SU-DHL-6 (cell line): ENCODE measurements around the gene PPIG.

ENCODE experiments used
- H2AFZ ChIP-seq: fragments of 200-600 bp; sonication (generic); 2 replicates; pipeline ENCODE4 v1.6.1; 2014; ENCODE audit warnings: low read depth, mild to moderate bottlenecking, moderate library complexity, mixed read lengths, antibody characterized with exemption, low read length; ENCODE audit not compliant: severe bottlenecking
- H3F3A ChIP-seq: fragments of 200-600 bp; shearing (Covaris generic); 2 replicates; pipeline ENCODE4 v1.6.0; 2016; ENCODE audit warnings: antibody characterized with exemption, mild to moderate bottlenecking; ENCODE audit not compliant: insufficient read depth
- H3K27ac ChIP-seq: fragments of 200-600 bp; sonication (generic); 2 replicates; pipeline ENCODE4 v1.5.1; 2016; ENCODE audit warnings: low read depth, mild to moderate bottlenecking, low read length, moderate library complexity, mixed read lengths
- H3K27me3 ChIP-seq: fragments of 200-600 bp; sonication (generic), shearing (Covaris generic); 2 replicates; pipeline ENCODE4 v1.6.0; 2014; ENCODE audit warnings: mild to moderate bottlenecking, low read length
- H3K36me3 ChIP-seq: fragments of 200-600 bp; sonication (generic); 2 replicates; pipeline ENCODE4 v1.6.1; 2014; ENCODE audit warnings: mild to moderate bottlenecking, low read length, mixed read lengths
- H3K4me2 ChIP-seq: fragments of 300-600, 200-600 bp; shearing (Covaris generic), sonication (generic); 2 replicates; pipeline ENCODE4 v1.6.0; 2014; ENCODE audit warnings: low read length, low read depth, mild to moderate bottlenecking; ENCODE audit not compliant: poor library complexity, severe bottlenecking
- H3K4me3 ChIP-seq: fragments of 200-600 bp; sonication (generic); 2 replicates; pipeline ENCODE4 v1.5.1; 2014; ENCODE audit warnings: antibody characterized with exemption, low read length, mild to moderate bottlenecking, mixed read lengths; ENCODE audit not compliant: insufficient read depth, poor library complexity, severe bottlenecking
- H3K79me2 ChIP-seq: fragments of 200-600 bp; sonication (generic); 2 replicates; pipeline ENCODE4 v1.6.1; 2014; ENCODE audit warnings: mild to moderate bottlenecking, low read length, moderate library complexity; ENCODE audit not compliant: insufficient read depth
- H3K9ac ChIP-seq: fragments of 200-600 bp; sonication (generic); 2 replicates; pipeline ENCODE4 v1.7.0; 2014; ENCODE audit warnings: mild to moderate bottlenecking, low read length
- H3K9me2 ChIP-seq: fragments of 200-600 bp; sonication (generic); replicated peaks from 2 replicates; pipeline ENCODE4 v1.6.1; 2014; ENCODE audit warnings: low read length; ENCODE audit not compliant: insufficient read depth
- H3K9me3 ChIP-seq: fragments of 200-600 bp; sonication (generic); 2 replicates; pipeline ENCODE4 v1.6.1; 2014; ENCODE audit warnings: low read length, mixed read lengths; ENCODE audit not compliant: insufficient read depth
- H4K20me1 ChIP-seq: fragments of 200-600 bp; sonication (generic); 2 replicates; pipeline ENCODE4 v1.6.1; 2014; ENCODE audit warnings: low read depth, mild to moderate bottlenecking, antibody characterized with exemption, low read length, moderate library complexity, mixed read lengths
- EZH2phosphoT487 ChIP-seq: fragments of 200-600 bp; sonication (generic), shearing (Covaris generic); conservative IDR thresholded peaks from 2 replicates; pipeline ENCODE4 v1.6.1; 2018; ENCODE audit warnings: mild to moderate bottlenecking, antibody characterized with exemption, low read length, moderate library complexity, mixed read lengths
- TF ChIP-seq, protein P1 (sequence below): fragments of 200-600 bp; sonication (generic); IDR thresholded peaks from one replicate; pipeline ENCODE4 v1.5.1; 2017; ENCODE audit warnings: antibody characterized with exemption, mild to moderate bottlenecking, low read length, moderate library complexity; ENCODE audit not compliant: insufficient read depth, poor library complexity, severe bottlenecking

PPIG gene

DNA sequence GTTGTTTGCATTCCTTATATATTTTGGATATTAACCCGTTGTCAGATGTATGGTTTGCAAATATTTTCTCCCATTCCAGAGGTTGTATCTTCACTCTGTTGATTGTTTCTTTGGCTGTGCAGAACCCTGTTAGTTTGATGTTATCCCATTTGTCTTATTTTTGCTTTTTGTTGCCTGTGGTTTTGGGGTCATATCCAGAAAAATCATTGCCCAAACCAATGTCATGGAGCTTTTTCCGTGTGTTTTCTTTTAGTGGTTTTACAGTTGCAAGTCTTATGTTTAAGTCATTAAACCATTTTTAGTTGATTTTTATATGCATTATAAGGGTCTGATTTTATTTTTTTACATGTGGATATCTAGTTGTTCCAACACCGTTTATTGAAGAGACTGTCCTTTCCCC is 35.8 kb downstream of the PPIG start:
- no peaks in the 10 kb centered on the region for H3F3A ChIP-seq
- no peaks in the 10 kb centered on the region for H3K27me3 ChIP-seq
- H3K9me2 ChIP-seq = no peaks in the 10 kb centered on the region
- H3K4me2 ChIP-seq = no peak overlapping the region
- no peak overlapping the region for H2AFZ ChIP-seq
- H3K79me2 ChIP-seq = peaks cover 18% of the 10 kb centered on the region
- no peak overlapping the region for H3K4me3 ChIP-seq
- H3K27ac ChIP-seq = no peak overlapping the region
- H3K36me3 ChIP-seq = peaks cover 30% of the 10 kb centered on the region
- H3K9ac ChIP-seq = no peak overlapping the region
- TF ChIP-seq, protein P1, sequence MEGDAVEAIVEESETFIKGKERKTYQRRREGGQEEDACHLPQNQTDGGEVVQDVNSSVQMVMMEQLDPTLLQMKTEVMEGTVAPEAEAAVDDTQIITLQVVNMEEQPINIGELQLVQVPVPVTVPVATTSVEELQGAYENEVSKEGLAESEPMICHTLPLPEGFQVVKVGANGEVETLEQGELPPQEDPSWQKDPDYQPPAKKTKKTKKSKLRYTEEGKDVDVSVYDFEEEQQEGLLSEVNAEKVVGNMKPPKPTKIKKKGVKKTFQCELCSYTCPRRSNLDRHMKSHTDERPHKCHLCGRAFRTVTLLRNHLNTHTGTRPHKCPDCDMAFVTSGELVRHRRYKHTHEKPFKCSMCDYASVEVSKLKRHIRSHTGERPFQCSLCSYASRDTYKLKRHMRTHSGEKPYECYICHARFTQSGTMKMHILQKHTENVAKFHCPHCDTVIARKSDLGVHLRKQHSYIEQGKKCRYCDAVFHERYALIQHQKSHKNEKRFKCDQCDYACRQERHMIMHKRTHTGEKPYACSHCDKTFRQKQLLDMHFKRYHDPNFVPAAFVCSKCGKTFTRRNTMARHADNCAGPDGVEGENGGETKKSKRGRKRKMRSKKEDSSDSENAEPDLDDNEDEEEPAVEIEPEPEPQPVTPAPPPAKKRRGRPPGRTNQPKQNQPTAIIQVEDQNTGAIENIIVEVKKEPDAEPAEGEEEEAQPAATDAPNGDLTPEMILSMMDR = no peak
- no peak for TF ChIP-seq EZH2phosphoT487
- no peaks in the 10 kb centered on the region; the same call in none of the 2 replicates for H4K20me1 ChIP-seq
- H3K9me3 ChIP-seq = no peaks in the 10 kb centered on the region

DNA sequence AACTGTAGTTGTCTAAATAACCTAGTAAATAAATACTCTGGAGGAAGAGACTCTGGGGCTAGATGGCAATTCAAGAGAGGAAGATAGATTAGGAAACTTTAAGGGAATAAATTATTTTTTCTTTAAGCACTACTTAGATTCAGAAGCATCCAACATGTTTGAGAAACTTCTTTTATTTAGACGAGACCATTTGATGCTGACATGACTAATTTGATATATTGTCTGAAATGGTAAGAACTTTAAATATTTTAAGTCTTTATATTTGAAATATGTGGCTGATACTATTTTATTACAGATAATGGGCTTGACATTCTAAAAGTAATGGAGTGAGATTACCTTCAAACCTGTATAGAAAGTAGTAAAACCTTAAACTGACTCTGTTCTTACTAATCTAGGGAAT is 36.4 kb downstream of the PPIG start:
- H3K9me3 ChIP-seq = no peaks in the 10 kb centered on the region
- no peak overlapping the region for H3K4me2 ChIP-seq
- no peaks in the 10 kb centered on the region for H3K27me3 ChIP-seq
- no peak for TF ChIP-seq EZH2phosphoT487
- TF ChIP-seq, protein P1 = no peak
- no peak overlapping the region for H3K9ac ChIP-seq
- no peaks in the 10 kb centered on the region for H3K9me2 ChIP-seq
- H3F3A ChIP-seq = no peaks in the 10 kb centered on the region
- no peak overlapping the region for H2AFZ ChIP-seq
- H3K27ac ChIP-seq = no peak overlapping the region
- peaks cover 26% of the 10 kb centered on the region for H3K36me3 ChIP-seq
- H4K20me1 ChIP-seq = no peaks in the 10 kb centered on the region; the same call in none of the 2 replicates
- H3K4me3 ChIP-seq = no peak overlapping the region
- H3K79me2 ChIP-seq = peaks cover 18% of the 10 kb centered on the region

DNA sequence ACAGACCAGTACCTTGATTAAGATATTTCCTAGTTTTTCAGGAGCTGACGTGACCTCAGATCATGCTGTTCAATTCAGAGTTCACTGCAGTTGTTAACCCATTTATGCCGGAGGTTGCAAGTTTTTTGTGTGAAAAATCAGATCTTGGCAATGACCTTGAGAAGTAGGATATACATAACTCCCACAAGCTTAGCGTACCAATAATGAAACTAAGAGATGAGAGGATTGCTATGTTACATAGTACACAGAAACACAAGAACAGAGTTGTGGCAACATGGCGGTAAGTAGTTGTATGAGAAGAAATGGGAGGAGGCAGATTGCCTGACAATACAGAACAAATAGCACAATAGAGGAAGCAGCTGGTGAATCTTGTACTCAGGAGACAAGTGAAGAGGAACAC is 39.1 kb downstream of the PPIG start:
- H3K27ac ChIP-seq = no peak overlapping the region
- H3K9me3 ChIP-seq = no peaks in the 10 kb centered on the region
- no peak overlapping the region for H2AFZ ChIP-seq
- H3K9ac ChIP-seq = no peak overlapping the region
- no peaks in the 10 kb centered on the region for H3K27me3 ChIP-seq
- no peak overlapping the region for H3K4me2 ChIP-seq
- no peaks in the 10 kb centered on the region for H3K9me2 ChIP-seq
- no peaks in the 10 kb centered on the region for H3F3A ChIP-seq
- no peak overlapping the region for H3K4me3 ChIP-seq
- no peak for TF ChIP-seq EZH2phosphoT487
- TF ChIP-seq, protein P1 = no peak
- peaks cover 15% of the 10 kb centered on the region for H3K79me2 ChIP-seq
- peaks cover 20% of the 10 kb centered on the region; the same call in 1 of the 2 replicates for H3K36me3 ChIP-seq
- no peaks in the 10 kb centered on the region; the same call in none of the 2 replicates for H4K20me1 ChIP-seq
